ENCODE data around the gene ATP10A. TPM values are rescaled to one million over a fixed set of nuclear protein-coding genes. Genes with fewer than 3 reads are reported as not detected.
A peak's percentile ranks its signal among the peaks of the same experiment; 100 is the strongest.
"Not testable (repeated sequence)": the region's sequence is repeated elsewhere in the genome, so short reads cannot be mapped to it uniquely, and the experiment has no call there.

Gene ATP10A
- total RNA-seq, 1 donor from 2014 or later = 1.2 TPM

DNA sequence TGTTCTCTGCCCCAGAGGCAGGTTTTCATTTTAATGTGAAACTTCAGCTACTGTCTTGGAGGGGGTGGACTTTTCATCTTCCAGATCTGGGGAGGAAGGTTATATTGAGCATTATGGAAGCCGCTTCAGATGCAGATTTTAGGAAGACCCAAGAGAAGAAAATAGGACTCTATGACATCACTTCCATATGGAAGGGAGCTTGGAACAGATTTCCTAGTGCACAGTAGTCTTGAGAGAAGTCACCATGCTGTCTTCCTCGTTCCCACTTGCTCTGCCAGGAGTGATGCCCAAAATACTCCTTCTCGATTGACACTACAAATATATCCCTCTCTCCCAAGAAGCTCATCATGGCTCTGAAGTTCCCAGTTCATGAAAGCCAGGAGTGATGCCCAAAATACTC, 197.2 kb downstream of the ATP10A start:
- DNase-seq (ENCODE audit: low read depth) = no peak

DNA sequence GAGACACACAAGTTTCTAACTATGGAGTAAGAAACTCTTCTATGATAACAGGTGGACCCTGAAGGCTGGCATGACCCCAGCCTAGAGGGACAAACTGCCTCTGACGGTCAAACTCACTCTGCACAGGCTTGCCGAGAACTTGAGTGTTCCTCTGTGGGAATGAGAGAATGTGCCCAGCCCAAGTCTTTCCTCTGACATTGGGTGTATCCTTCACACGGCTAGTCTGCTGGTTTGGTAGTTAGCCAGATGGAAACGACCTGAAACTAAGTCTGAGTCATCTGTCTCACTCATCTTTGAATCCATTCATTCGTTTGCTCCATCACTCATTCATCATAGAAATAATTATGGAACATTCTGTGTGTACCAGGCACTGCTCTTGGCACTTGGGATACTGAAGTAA, 198.4 kb downstream of the ATP10A start:
- DNase-seq (ENCODE audit: low read depth) = peak; percentile 90

DNA sequence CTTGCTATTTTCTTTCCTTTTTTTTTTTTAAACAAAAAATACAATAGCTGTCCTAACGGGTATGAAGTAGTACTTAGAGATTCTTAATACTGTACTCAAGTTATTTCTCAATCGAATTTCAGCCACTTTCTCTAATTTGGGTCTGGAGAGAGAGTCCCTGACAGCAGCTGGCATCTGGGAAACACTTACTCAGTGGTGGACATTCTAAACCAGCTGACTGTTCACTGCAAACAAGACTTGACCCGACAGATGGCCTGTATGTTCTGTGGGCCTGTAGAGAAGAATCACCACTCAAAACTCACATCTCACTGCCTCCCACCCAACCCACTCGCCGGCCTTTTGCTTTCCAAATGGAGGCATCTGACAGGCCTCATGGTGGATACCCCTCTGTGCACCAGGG, 199.6 kb downstream of the ATP10A start:
- DNase-seq (ENCODE audit: low read depth) = peak; percentile 69

DNA sequence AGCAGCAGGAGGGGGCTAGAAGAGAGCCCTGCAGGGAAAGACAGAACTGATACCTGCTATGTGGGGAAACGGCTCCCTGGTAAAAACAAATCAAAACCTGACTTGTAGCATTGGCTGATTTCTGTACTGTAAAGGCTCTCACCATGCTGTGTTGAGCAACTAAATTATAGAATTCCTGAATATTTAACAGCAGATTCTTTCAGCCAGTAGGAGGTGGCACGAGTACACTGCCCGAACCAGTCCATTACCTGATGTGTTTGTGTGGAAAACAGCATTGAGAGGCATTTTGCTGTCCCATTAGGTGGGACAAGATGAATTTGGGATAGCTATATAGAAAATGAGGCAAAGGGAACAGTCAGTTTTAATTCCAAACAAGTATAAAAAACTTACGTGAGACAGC, 201.2 kb downstream of the ATP10A start:
- no peak for DNase-seq (ENCODE audit: low read depth)

DNA sequence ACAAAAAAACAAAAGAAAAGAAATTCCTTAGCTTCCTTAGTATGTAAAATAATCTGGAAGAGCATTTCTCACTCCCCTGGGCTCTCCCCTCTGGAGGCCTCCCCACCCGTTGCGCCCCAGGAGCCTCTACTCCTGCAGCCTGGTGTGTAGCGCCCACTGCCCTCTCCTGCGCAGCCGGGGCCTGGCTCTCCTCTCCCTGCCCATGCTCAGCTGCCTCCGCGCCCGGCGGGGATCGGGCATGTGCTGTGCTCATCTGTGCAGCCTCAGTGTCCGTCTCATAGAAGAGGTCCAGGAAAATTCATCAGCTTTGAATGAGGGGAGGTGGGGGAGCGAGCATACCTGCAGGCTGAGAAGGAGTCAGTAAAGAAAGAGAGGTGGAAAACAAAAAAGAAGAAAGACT, 203.9 kb downstream of the ATP10A start:
- DNase-seq (ENCODE audit: low read depth) = no peak

GRCh38 chr15:25658560-25658959, 204.6 kb downstream of the ATP10A start:
- DNase-seq (ENCODE audit: low read depth) = no peak

DNA sequence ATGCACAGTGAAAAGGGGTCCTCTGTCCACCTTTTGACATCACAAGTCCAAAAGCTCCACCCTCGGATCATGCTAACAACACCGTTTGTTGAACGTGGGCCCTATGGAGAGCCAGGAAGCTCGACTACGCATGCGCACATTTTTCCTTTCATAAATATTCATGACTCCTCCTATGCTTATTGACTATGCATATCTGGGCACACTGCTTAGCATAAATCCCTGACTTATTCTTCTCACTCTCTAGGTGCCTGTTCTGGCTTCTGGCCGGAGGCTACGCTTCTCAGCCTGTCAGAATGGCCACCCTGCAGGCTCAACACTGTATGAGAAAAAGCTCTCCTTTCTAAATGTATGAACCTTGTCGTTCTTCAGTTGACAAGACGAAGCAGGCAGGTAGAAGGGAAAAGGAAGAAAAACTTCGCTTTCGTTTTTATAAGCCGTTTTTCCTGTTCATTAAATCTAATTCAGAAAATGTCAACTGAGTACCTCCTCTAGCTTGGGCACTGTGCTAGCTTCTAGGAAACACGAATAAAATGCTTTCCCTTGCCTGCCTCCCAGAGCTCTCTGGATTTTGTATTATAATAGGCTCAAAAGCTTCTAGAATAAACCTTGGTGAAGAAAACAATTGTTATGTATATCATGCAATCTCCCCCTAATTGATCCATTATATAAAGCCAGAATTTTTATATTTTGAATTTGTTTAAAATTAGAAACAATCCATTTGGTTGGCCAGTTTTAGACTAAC, 207.7 kb downstream of the ATP10A start:
- DNase-seq (ENCODE audit: low read depth) = no peak

DNA sequence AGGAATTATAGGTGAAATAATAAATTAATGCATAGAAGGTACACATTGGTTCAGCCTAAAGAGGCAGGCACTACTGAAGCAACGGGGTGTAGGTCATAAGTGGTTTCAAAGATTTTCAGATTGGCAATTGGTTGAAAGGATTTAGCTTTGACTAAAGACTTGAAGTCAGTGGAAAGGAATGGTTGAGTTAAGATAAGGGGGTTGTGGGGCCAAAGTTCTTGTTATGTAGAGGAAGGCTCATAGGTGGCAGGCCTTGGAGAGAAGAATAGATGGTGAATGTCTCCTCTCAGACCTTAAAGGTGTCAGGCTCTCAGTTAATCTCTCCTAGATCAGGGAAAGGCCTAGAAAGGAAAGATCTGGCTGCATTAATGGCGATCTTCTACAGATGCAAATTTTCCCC, 209.8 kb downstream of the ATP10A start:
- no peak for DNase-seq (ENCODE audit: low read depth)

DNA sequence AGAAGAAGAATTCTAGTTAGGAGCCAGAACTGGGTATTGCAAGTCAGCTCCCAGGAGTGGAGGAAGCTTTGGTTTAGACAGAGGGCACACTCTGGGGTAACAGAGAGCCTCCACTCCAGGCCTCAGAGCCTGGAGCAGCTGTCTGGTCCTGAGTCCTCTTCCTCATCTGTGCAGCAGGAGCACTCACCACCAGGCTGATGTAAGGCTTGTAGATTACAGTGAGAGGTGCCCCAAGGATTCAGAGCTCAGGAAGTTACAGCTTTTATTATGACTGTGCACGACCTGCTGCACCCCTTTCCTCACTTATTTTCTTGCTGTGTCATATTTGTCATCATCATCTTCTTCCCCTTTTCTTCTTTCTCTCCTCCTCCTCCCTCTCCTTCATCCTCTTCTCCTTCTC, 210.4 kb downstream of the ATP10A start:
- no peak for DNase-seq (ENCODE audit: low read depth)

DNA sequence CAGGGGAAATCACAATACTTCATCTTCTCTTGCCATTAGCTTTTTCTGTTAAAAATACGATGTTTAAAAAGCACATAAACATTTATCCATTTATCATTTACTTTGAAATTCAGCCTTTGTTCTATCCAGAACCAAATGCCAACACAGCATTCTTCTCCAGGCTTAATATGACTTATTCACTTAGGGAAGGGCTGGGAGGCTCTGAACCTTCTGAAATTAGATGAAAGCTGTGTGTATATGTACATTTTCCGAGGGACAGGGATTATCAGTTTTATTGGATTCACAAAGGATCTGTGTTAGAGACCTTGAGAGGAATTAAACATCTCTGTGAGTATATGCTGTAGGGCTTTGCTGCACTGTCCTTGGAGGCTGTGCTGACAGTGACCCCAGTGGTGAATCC, 213.7 kb downstream of the ATP10A start:
- DNase-seq (ENCODE audit: low read depth) = no peak

- no peak for DNase-seq (ENCODE audit: low read depth)
Observed at GRCh38 chr15:25643120-25643519, 220.0 kb downstream of the ATP10A start.

DNA sequence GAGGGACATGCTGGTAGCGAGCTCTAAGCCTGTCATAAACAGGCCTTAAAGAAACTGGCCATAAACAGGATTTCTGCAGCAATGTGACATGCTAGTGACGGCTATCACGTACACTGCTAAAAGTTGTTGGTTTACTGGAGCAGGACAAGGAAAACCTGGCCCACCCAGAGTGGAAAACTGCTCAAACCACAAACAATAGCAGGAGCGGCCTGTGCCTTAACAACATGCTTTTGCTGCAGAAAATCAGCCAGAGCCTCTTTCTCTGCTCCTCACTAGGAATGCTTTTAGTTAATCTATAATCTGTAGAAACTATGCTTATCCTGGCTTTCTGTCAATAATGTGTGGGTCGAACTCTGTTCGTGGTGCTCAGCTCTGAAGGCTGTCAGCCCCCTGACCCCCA, 221.4 kb downstream of the ATP10A start:
- no peak for DNase-seq (ENCODE audit: low read depth)

- no peak for DNase-seq (ENCODE audit: low read depth)
Observed at GRCh38 chr15:25641361-25641760, 221.8 kb downstream of the ATP10A start.

- DNase-seq (ENCODE audit: low read depth) = not testable (repeated sequence)
Observed at GRCh38 chr15:25640959-25641358, 222.2 kb downstream of the ATP10A start.

DNA sequence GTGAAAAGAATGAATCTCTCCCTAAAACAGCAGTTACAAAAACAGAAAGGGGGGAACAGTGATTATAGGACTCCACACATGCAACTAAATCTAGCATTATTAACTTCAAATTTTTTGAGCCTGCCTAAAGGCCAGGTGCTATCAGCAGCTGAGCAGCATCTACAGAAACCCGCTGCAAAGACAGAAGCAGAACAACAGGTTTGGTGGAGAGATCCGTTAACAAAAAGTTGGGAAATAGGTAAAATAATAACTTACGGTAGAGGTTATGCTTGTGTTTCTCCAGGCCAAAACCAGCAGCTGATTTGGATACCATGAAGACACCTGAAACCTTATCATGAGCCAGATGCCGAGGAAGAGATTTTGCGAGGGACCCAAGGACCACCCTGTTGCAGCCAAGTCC, 222.7 kb downstream of the ATP10A start:
- no peak for DNase-seq (ENCODE audit: low read depth)

GRCh38 chr15:25636486-25636885, 226.6 kb downstream of the ATP10A start:
- DNase-seq (ENCODE audit: low read depth) = not testable (repeated sequence)

DNA sequence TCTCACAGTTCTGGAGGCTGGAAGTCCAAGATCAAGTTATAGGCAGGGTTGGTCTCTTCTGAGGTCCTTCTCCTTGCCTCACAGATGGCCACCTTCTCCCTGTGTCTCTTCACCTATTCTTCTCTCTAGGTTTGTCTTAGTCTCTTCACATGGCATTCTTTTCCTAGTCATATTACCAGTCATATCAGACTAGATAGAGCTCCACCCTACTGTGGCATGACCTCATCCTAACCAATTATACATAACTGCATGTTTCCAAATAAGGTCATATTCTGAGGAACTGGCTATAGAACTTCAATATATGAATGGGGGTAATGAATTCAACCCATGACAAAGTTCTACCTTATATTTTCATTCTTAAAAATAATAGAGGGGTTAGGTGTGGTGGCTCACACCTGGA, 227.9 kb downstream of the ATP10A start:
- DNase-seq (ENCODE audit: low read depth) = no peak

- DNase-seq (ENCODE audit: low read depth) = no peak
Observed at GRCh38 chr15:25633862-25634261, 229.3 kb downstream of the ATP10A start.

- DNase-seq (ENCODE audit: low read depth) = no peak
Observed at GRCh38 chr15:25631971-25632370, 231.2 kb downstream of the ATP10A start.

All from myocyte (in vitro differentiated cells).